ENCODE data around the gene TMEM94. TPM values are rescaled to one million over a fixed set of nuclear protein-coding genes. Genes with fewer than 3 reads are reported as not detected.

TMEM94 gene
- total RNA-seq, 1 experiment from 2014 or later: 61.4 TPM

DNA sequence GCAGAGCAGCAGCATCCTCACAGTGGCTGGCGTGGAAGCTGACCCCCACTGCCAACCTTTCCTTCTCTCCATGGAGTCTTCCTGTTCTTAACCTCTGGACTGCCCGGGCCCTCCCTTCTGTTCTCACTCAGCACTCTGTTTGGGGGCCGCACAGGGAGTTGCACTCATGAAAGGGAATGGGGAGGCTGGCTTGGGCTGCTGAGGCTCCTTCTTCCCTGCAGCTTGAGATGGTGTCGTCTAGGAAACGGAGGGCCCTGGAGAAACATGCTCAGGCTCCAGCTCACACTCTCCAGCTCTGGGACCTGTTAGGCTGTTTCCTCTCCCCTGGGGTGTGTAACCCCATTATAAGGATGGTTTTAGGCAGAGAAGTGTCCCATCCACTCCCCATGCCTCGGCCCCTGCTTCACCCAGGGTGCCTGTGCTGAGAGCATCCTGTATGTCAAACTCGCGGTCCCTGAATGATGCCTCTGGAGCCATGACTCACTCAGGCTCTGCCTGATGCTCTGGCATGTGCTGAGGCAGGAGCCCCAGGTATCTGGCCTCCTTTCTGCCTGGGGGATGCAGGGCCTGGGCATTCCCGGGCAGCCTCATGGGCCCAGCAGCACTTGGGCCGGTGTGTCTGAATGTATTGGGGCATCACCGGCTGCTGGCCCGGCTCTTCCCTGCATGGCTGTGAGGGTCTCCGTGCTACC, 18.9 kb downstream of the TMEM94 start:
- Histone ChIP-seq H2BK15ac (ENCODE audit: low read depth, low read length) (no peak overlapping the region), H2BK12ac (ENCODE audit: insufficient read length, low read depth, low read length) (no peak overlapping the region), H3T11ph (ENCODE audit: low read length) (no peak overlapping the region), H3K56ac (ENCODE audit: insufficient read length, low read depth, low read length) (no peak overlapping the region), H3K18ac (ENCODE audit: insufficient read length, low read depth, low read length) (no peak overlapping the region), H3K23ac (ENCODE audit: insufficient read length, low read depth, low read length) (no peak overlapping the region), H2BK120ac (ENCODE audit: low read depth, low read length, poor library complexity, severe bottlenecking) (no peak overlapping the region), H3K4me1 (ENCODE audit: insufficient read depth, low read length) (no peaks in the 10 kb centered on the region), H3K4me2 (ENCODE audit: insufficient read depth, insufficient read length, low read length) (no peak overlapping the region), H3K23me2 (ENCODE audit: insufficient read length, low read depth, low read length, poor library complexity, severe bottlenecking) (no peaks in the 10 kb centered on the region), H2AK5ac (ENCODE audit: insufficient read length, low read length) (no peak overlapping the region), H3K4ac (ENCODE audit: low read depth, low read length) (no peak overlapping the region), H3K79me2 (ENCODE audit: insufficient read depth, low read length) (no peaks in the 10 kb centered on the region), H3K9ac (ENCODE audit: extremely low read depth, insufficient read length, low read length) (no peak overlapping the region), H3K27me3 (ENCODE audit: insufficient read depth, low read length) (no peaks in the 10 kb centered on the region), H3K79me1 (ENCODE audit: insufficient read depth, low read depth, low read length, poor library complexity, severe bottlenecking) (no peaks in the 10 kb centered on the region), H3K9me3 (ENCODE audit: control insufficient read depth, low read depth, low read length) (no peaks in the 10 kb centered on the region), H3K14ac (ENCODE audit: insufficient read depth, low read length) (no peak overlapping the region), H3K27ac (ENCODE audit: insufficient read length, low read depth, low read length) (no peak overlapping the region), H4K5ac (ENCODE audit: insufficient read length, low read depth, low read length) (no peak overlapping the region), H2AFZ (ENCODE audit: low read length) (no peak overlapping the region), H2BK5ac (ENCODE audit: insufficient read length, low read length) (no peak overlapping the region), H4K8ac (replicated peaks; ENCODE audit: insufficient read length, low read depth, low read length) (no peak overlapping the region), H4K91ac (ENCODE audit: insufficient read length, low read depth, low read length) (no peak overlapping the region), H4K20me1 (ENCODE audit: control insufficient read depth, insufficient read depth, insufficient read length) (no peaks in the 10 kb centered on the region), H2BK20ac (ENCODE audit: low read depth, low read length, poor library complexity, severe bottlenecking) (no peak overlapping the region)
- peaks cover 9 to 11% of the 10 kb centered on the region in 2 experiments for H3K4me1 Mint-ChIP-seq
- no peaks in the 10 kb centered on the region for H3K27me3 Mint-ChIP-seq (ENCODE audit: low read depth)
- peaks cover 5 to 22% (median 14%) of the 10 kb centered on the region in 3 experiments; a peak in 5 of 7 replicates for H3K36me3 Mint-ChIP-seq (ENCODE audit: insufficient read depth in 1 of 3, low read depth in 3 of 3)
- no peak for DNase-seq
- no peaks in the 10 kb centered on the region for H3K9me3 Mint-ChIP-seq
- no CpG with 5 or more reads among the region's 13 CpGs for WGBS (ENCODE audit: extremely low coverage, insufficient read length, low lambda C conversion rate)
- TF ChIP-seq, protein P1, sequence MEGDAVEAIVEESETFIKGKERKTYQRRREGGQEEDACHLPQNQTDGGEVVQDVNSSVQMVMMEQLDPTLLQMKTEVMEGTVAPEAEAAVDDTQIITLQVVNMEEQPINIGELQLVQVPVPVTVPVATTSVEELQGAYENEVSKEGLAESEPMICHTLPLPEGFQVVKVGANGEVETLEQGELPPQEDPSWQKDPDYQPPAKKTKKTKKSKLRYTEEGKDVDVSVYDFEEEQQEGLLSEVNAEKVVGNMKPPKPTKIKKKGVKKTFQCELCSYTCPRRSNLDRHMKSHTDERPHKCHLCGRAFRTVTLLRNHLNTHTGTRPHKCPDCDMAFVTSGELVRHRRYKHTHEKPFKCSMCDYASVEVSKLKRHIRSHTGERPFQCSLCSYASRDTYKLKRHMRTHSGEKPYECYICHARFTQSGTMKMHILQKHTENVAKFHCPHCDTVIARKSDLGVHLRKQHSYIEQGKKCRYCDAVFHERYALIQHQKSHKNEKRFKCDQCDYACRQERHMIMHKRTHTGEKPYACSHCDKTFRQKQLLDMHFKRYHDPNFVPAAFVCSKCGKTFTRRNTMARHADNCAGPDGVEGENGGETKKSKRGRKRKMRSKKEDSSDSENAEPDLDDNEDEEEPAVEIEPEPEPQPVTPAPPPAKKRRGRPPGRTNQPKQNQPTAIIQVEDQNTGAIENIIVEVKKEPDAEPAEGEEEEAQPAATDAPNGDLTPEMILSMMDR (conservative IDR thresholded peaks at IDR 0.05): no peak
- H3K27ac Mint-ChIP-seq: no peak overlapping the region
- no peak overlapping the region for H3K4me3 Mint-ChIP-seq
